Natural killer cell (primary cell): Measurements from ENCODE around the gene PDHX. TPM values are rescaled to one million over a fixed set of nuclear protein-coding genes. Genes with fewer than 3 reads are reported as not detected.

Experiments
- ATAC-seq, 3 donors: fragments of 150-1000 bp in 2 of 3; fragments of 200-7000 bp in 1 of 3; cut with Tn5 transposase; 1 replicate in 1 of 3; 2 replicates in 2 of 3; pipeline ENCODE4 v1.10.0; 2021; ENCODE audit warnings: mild to moderate bottlenecking in 2 of 3, moderate library complexity in 2 of 3
- DNase-seq, 2 donors: peaks; one replicate each; pipeline versions ENCODE4 v3.0.0 to v3.0.0-alpha.2; 2013 to 2021; ENCODE audit warnings: mixed read lengths in 1 of 2
- H3K27ac ChIP-seq: one replicate; pipeline ENCODE4 v1.5.1; 2013; ENCODE audit warnings: mild to moderate bottlenecking, low read length
- H3K27me3 ChIP-seq: one replicate; pipeline ENCODE4 v1.6.1; 2013; ENCODE audit warnings: low read length; ENCODE audit not compliant: control insufficient read depth, insufficient read depth
- H3K36me3 ChIP-seq: one replicate; pipeline ENCODE4 v1.6.1; 2013; ENCODE audit warnings: low read length; ENCODE audit not compliant: control insufficient read depth, insufficient read depth
- H3K4me1 ChIP-seq: one replicate; pipeline ENCODE4 v1.6.1; 2013; ENCODE audit warnings: low read length; ENCODE audit not compliant: control insufficient read depth, insufficient read depth
- H3K4me3 ChIP-seq: one replicate; pipeline ENCODE4 v1.5.1; 2013; ENCODE audit warnings: low read length
- H3K9me3 ChIP-seq: one replicate; pipeline ENCODE4 v1.6.1; 2013; ENCODE audit warnings: low read length; ENCODE audit not compliant: control insufficient read depth, insufficient read depth
- H3K27ac Mint-ChIP-seq, 2 donors: one replicate each; pipeline ENCODE4 v1.8.0; 2022; ENCODE audit warnings: mild to moderate bottlenecking in 2 of 2, mixed read lengths in 2 of 2, moderate library complexity in 1 of 2
- H3K27me3 Mint-ChIP-seq, 2 donors: one replicate each; pipeline ENCODE4 v1.8.0; 2022; ENCODE audit warnings: low read depth in 2 of 2, mixed read lengths in 2 of 2
- H3K36me3 Mint-ChIP-seq: one replicate; pipeline ENCODE4 v1.8.0; 2022; ENCODE audit warnings: mixed read lengths
- H3K4me1 Mint-ChIP-seq, 2 donors: one replicate each; pipeline ENCODE4 v1.8.0; 2022; ENCODE audit warnings: mixed read lengths in 2 of 2
- H3K4me3 Mint-ChIP-seq: one replicate; pipeline ENCODE4 v1.8.0; 2022; ENCODE audit warnings: mild to moderate bottlenecking, moderate library complexity, mixed read lengths
- H3K9me3 Mint-ChIP-seq, 2 donors: one replicate each; pipeline ENCODE4 v1.8.0; 2022; ENCODE audit warnings: mixed read lengths in 2 of 2
- WGBS: methylation state at CpG from one replicate; pipeline ENCODE4 v1.1.7; 2013; ENCODE audit warnings: missing lambda C conversion rate; ENCODE audit not compliant: insufficient coverage; 5-methylcytosine and 5-hydroxymethylcytosine counted together
- intact Hi-C: fragments of 100-400 bp; cut with micrococcal nuclease; formaldehyde crosslinking; loops from one replicate; pipeline ENCODE4 v1.14.2; 2022
- total RNA-seq, 4 donors: library from RNA; stranded (reverse); fragments of 120-200 nt in 1 of 4; gene quantifications; one replicate each; pipeline versions ENCODE4 v1.2.3 to v1.2.4, GENCODE V29; 2013 to 2022
- TF ChIP-seq, protein P1 (sequence below): fragments of 200-600 bp; IDR thresholded peaks from one replicate; pipeline ENCODE4 v1.8.0; 2022; ENCODE audit warnings: antibody characterized with exemption

PDHX gene
- total RNA-seq, 3 donors from 2014 or later (not counting 1 experiment from before 2014, with no cell fraction given), result 18.3 to 27.1 (median 20.9) TPM

- H3K36me3 ChIP-seq, result peaks cover 35% of the 10 kb centered on the region
- DNase-seq (no peak), ATAC-seq (no peak)
- Mint-ChIP-seq H3K4me3 (no peak overlapping the region), H3K36me3 (no peaks in the 10 kb centered on the region), H3K27ac (no peak overlapping the region), H3K4me1 (no peaks in the 10 kb centered on the region), H3K9me3 (no peaks in the 10 kb centered on the region), H3K27me3 (no peaks in the 10 kb centered on the region)
- intact Hi-C loops, result no loop called here
- no peaks in the 10 kb centered on the region for H3K27me3 ChIP-seq
- H3K4me3 ChIP-seq, result no peak overlapping the region
- no peaks in the 10 kb centered on the region for H3K9me3 ChIP-seq
- H3K4me1 ChIP-seq, result no peaks in the 10 kb centered on the region
- no peak overlapping the region for H3K27ac ChIP-seq
- TF ChIP-seq, protein P1, sequence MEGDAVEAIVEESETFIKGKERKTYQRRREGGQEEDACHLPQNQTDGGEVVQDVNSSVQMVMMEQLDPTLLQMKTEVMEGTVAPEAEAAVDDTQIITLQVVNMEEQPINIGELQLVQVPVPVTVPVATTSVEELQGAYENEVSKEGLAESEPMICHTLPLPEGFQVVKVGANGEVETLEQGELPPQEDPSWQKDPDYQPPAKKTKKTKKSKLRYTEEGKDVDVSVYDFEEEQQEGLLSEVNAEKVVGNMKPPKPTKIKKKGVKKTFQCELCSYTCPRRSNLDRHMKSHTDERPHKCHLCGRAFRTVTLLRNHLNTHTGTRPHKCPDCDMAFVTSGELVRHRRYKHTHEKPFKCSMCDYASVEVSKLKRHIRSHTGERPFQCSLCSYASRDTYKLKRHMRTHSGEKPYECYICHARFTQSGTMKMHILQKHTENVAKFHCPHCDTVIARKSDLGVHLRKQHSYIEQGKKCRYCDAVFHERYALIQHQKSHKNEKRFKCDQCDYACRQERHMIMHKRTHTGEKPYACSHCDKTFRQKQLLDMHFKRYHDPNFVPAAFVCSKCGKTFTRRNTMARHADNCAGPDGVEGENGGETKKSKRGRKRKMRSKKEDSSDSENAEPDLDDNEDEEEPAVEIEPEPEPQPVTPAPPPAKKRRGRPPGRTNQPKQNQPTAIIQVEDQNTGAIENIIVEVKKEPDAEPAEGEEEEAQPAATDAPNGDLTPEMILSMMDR, result no peak
Observed at GRCh38 chr11:34962034-34962433, 45.6 kb downstream of the PDHX start.

GRCh38 chr11:34963351-34963750 lies 46.9 kb downstream of the PDHX start:
- no peaks in the 10 kb centered on the region for H3K4me1 ChIP-seq
- intact Hi-C loops, result no loop called here
- H3K27ac ChIP-seq, result no peak overlapping the region
- ATAC-seq (no peak), DNase-seq (no peak)
- H3K27me3 Mint-ChIP-seq, result no peaks in the 10 kb centered on the region
- no peaks in the 10 kb centered on the region for H3K27me3 ChIP-seq
- no peak overlapping the region for H3K4me3 Mint-ChIP-seq
- H3K27ac Mint-ChIP-seq, result no peak overlapping the region
- TF ChIP-seq, protein P1, result no peak
- H3K36me3 ChIP-seq, result peaks cover 37% of the 10 kb centered on the region
- H3K36me3 Mint-ChIP-seq, result no peaks in the 10 kb centered on the region
- H3K9me3 Mint-ChIP-seq, result no peaks in the 10 kb centered on the region
- H3K4me3 ChIP-seq, result no peak overlapping the region
- H3K9me3 ChIP-seq, result no peaks in the 10 kb centered on the region
- over 99% methylated on average over 5 of the region's 5 CpGs for WGBS
- no peaks in the 10 kb centered on the region for H3K4me1 Mint-ChIP-seq

- DNase-seq (no peak), ATAC-seq (no peak)
- Mint-ChIP-seq H3K4me1 (no peaks in the 10 kb centered on the region), H3K36me3 (no peaks in the 10 kb centered on the region), H3K27me3 (no peaks in the 10 kb centered on the region), H3K27ac (no peak overlapping the region), H3K4me3 (no peak overlapping the region), H3K9me3 (no peaks in the 10 kb centered on the region)
- Histone ChIP-seq H3K27me3 (no peaks in the 10 kb centered on the region), H3K4me3 (no peak overlapping the region), H3K36me3 (peaks cover 30% of the 10 kb centered on the region), H3K9me3 (no peaks in the 10 kb centered on the region), H3K4me1 (no peaks in the 10 kb centered on the region), H3K27ac (no peak overlapping the region)
- 100% methylated on average over 2 of the region's 3 CpGs for WGBS
- TF ChIP-seq, protein P1, result no peak
- intact Hi-C loops, result no loop called here
Observed at GRCh38 chr11:34964610-34965331, 48.4 kb downstream of the PDHX start.

DNA sequence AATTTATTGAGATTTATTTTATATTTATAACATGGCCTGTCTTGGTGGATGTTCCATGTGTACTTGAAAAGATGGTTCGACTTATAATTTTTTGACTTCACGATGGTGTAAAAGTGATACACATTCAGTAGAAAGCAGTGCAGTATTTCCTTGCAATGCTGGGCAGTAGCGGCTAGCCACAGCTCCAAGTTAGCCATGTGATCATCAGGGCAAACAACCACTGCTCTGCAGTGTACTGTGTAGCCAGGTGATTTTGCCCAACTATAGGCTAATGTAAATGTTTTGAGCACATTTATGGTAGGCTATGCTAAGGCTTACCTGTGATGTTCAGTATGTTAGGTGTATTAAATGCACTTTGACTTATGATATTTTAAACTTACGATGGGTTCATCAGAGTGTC lies 52.4 kb downstream of the PDHX start:
- Mint-ChIP-seq H3K27me3 (no peaks in the 10 kb centered on the region), H3K36me3 (peaks cover 8% of the 10 kb centered on the region), H3K4me3 (no peak overlapping the region), H3K9me3 (no peaks in the 10 kb centered on the region), H3K27ac (no peak overlapping the region), H3K4me1 (no peaks in the 10 kb centered on the region)
- Histone ChIP-seq H3K27me3 (no peaks in the 10 kb centered on the region), H3K4me1 (no peaks in the 10 kb centered on the region), H3K4me3 (no peak overlapping the region), H3K27ac (no peak overlapping the region), H3K36me3 (peaks cover 32% of the 10 kb centered on the region), H3K9me3 (no peaks in the 10 kb centered on the region)
- WGBS, result 100% methylated on average over 4 of the region's 4 CpGs
- DNase-seq, result no peak
- no peak for ATAC-seq
- intact Hi-C loops, result no loop called here
- TF ChIP-seq, protein P1, result no peak
